Stimulated activated memory B cell treated with anti-CD40 and anti-IgM and Interleukin-4, amounts not matched to agents 10 μg/mL and 1 μg/mL and 100 μg/mL, for 72 hours (primary cell): ENCODE results near the gene RNF25.
"Not testable (repeated sequence)": the region's sequence is repeated elsewhere in the genome, so short reads cannot be mapped to it uniquely, and the experiment has no call there.

Experiments
- ATAC-seq: fragments of 150-1000 bp; cut with Tn5 transposase; 2 replicates; pipeline ENCODE4 v1.10.0; 2021
- H3K27ac Mint-ChIP-seq: one replicate; pipeline ENCODE4 v1.8.0; 2022; ENCODE audit warnings: mild to moderate bottlenecking, mixed read lengths
- H3K27me3 Mint-ChIP-seq: one replicate; pipeline ENCODE4 v1.8.0; 2022; ENCODE audit warnings: mixed read lengths
- H3K36me3 Mint-ChIP-seq: one replicate; pipeline ENCODE4 v1.8.0; 2022; ENCODE audit warnings: mixed read lengths
- H3K4me1 Mint-ChIP-seq: one replicate; pipeline ENCODE4 v1.8.0; 2022; ENCODE audit warnings: mixed read lengths
- H3K4me3 Mint-ChIP-seq: one replicate; pipeline ENCODE4 v1.8.0; 2022; ENCODE audit warnings: mild to moderate bottlenecking, moderate library complexity, mixed read lengths
- H3K9me3 Mint-ChIP-seq: one replicate; pipeline ENCODE4 v1.8.0; 2022; ENCODE audit warnings: mixed read lengths

Gene RNF25

GRCh38 chr2:218701806-218702205, 30.0 kb upstream of the RNF25 start:
- ATAC-seq, result no peak
- no peaks in the 10 kb centered on the region for H3K4me1 Mint-ChIP-seq
- no peak overlapping the region for H3K27ac Mint-ChIP-seq
- H3K36me3 Mint-ChIP-seq, result peaks cover 26% of the 10 kb centered on the region
- no peak overlapping the region for H3K4me3 Mint-ChIP-seq
- H3K27me3 Mint-ChIP-seq, result no peaks in the 10 kb centered on the region
- no peaks in the 10 kb centered on the region for H3K9me3 Mint-ChIP-seq

- ATAC-seq, result no peak
- H3K9me3 Mint-ChIP-seq, result no peaks in the 10 kb centered on the region
- no peak overlapping the region for H3K27ac Mint-ChIP-seq
- H3K4me3 Mint-ChIP-seq, result no peak overlapping the region
- H3K4me1 Mint-ChIP-seq, result no peaks in the 10 kb centered on the region
- peaks cover 42% of the 10 kb centered on the region for H3K36me3 Mint-ChIP-seq
- H3K27me3 Mint-ChIP-seq, result no peaks in the 10 kb centered on the region
These were observed 27.1 kb upstream of the RNF25 start for GRCh38 chr2:218698885-218699284.

GRCh38 chr2:218694405-218695145, 22.8 kb upstream of the RNF25 start:
- H3K4me1 Mint-ChIP-seq, result no peaks in the 10 kb centered on the region
- no peaks in the 10 kb centered on the region for H3K9me3 Mint-ChIP-seq
- H3K4me3 Mint-ChIP-seq, result no peak overlapping the region
- no peak for ATAC-seq
- H3K36me3 Mint-ChIP-seq, result peaks cover 61% of the 10 kb centered on the region
- no peak overlapping the region for H3K27ac Mint-ChIP-seq
- H3K27me3 Mint-ChIP-seq, result no peaks in the 10 kb centered on the region

GRCh38 chr2:218691234-218691633, 19.4 kb upstream of the RNF25 start:
- Mint-ChIP-seq H3K27ac (no peak overlapping the region), H3K27me3 (no peaks in the 10 kb centered on the region), H3K4me3 (no peak overlapping the region), H3K36me3 (peaks cover 57% of the 10 kb centered on the region), H3K9me3 (no peaks in the 10 kb centered on the region), H3K4me1 (no peaks in the 10 kb centered on the region)
- no peak for ATAC-seq

- H3K27me3 Mint-ChIP-seq, H3K4me1 Mint-ChIP-seq, H3K4me3 Mint-ChIP-seq, ATAC-seq, H3K27ac Mint-ChIP-seq, H3K9me3 Mint-ChIP-seq: not testable (repeated sequence)
- peaks cover 38% of the 10 kb centered on the region for H3K36me3 Mint-ChIP-seq
These were observed 15.7 kb upstream of the RNF25 start for GRCh38 chr2:218687400-218688060.

GRCh38 chr2:218680061-218680460, 8.3 kb upstream of the RNF25 start:
- no peak for ATAC-seq

GRCh38 chr2:218679119-218679518, 7.3 kb upstream of the RNF25 start:
- H3K4me3 Mint-ChIP-seq, result no peak overlapping the region
- no peak overlapping the region for H3K27ac Mint-ChIP-seq
- peaks cover 7% of the 10 kb centered on the region for H3K4me1 Mint-ChIP-seq
- no peaks in the 10 kb centered on the region for H3K9me3 Mint-ChIP-seq
- peaks cover 28% of the 10 kb centered on the region for H3K36me3 Mint-ChIP-seq
- no peaks in the 10 kb centered on the region for H3K27me3 Mint-ChIP-seq
- ATAC-seq, result no peak

More at GRCh38 chr2:218680061-218680460, 8.3 kb upstream of the RNF25 start:
- Mint-ChIP-seq H3K27ac (no peak overlapping the region), H3K27me3 (no peaks in the 10 kb centered on the region), H3K4me1 (peaks cover 7% of the 10 kb centered on the region), H3K36me3 (peaks cover 31% of the 10 kb centered on the region), H3K9me3 (no peaks in the 10 kb centered on the region), H3K4me3 (no peak overlapping the region)

- no peaks in the 10 kb centered on the region for H3K9me3 Mint-ChIP-seq
- ATAC-seq, result no peak
- H3K27me3 Mint-ChIP-seq, result no peaks in the 10 kb centered on the region
- H3K4me3 Mint-ChIP-seq, result peak overlapping the region; percentile 94
- peaks cover 16% of the 10 kb centered on the region for H3K36me3 Mint-ChIP-seq
- H3K4me1 Mint-ChIP-seq, result peaks cover 24% of the 10 kb centered on the region
- H3K27ac Mint-ChIP-seq, result peak overlapping the region; percentile 96
These were observed 627 bp downstream of the RNF25 start for GRCh38 chr2:218671097-218671653.

- H3K27ac Mint-ChIP-seq, result no peak overlapping the region
These were observed 7.1 kb downstream of the RNF25 start for GRCh38 chr2:218664653-218665052.

GRCh38 chr2:218663901-218664300, 7.9 kb downstream of the RNF25 start:
- H3K27me3 Mint-ChIP-seq, result no peaks in the 10 kb centered on the region
- no peak for ATAC-seq
- no peak overlapping the region for H3K27ac Mint-ChIP-seq
- no peaks in the 10 kb centered on the region for H3K9me3 Mint-ChIP-seq
- H3K36me3 Mint-ChIP-seq, result peaks cover 49% of the 10 kb centered on the region
- no peak overlapping the region for H3K4me3 Mint-ChIP-seq
- peaks cover 13% of the 10 kb centered on the region for H3K4me1 Mint-ChIP-seq

More at GRCh38 chr2:218664653-218665052, 7.1 kb downstream of the RNF25 start:
- no peak overlapping the region for H3K4me3 Mint-ChIP-seq
- ATAC-seq, result no peak
- peaks cover 9% of the 10 kb centered on the region for H3K4me1 Mint-ChIP-seq
- no peaks in the 10 kb centered on the region for H3K27me3 Mint-ChIP-seq
- H3K9me3 Mint-ChIP-seq, result no peaks in the 10 kb centered on the region
- H3K36me3 Mint-ChIP-seq, result peaks cover 49% of the 10 kb centered on the region

GRCh38 chr2:218662827-218663226, 9.0 kb downstream of the RNF25 start:
- H3K9me3 Mint-ChIP-seq, result no peaks in the 10 kb centered on the region
- H3K4me1 Mint-ChIP-seq, result peaks cover 24% of the 10 kb centered on the region

GRCh38 chr2:218662377-218662776, 9.4 kb downstream of the RNF25 start:
- Mint-ChIP-seq H3K4me3 (no peak overlapping the region), H3K9me3 (no peaks in the 10 kb centered on the region), H3K27ac (no peak overlapping the region), H3K27me3 (no peaks in the 10 kb centered on the region), H3K4me1 (peaks cover 29% of the 10 kb centered on the region), H3K36me3 (peaks cover 55% of the 10 kb centered on the region)
- ATAC-seq, result no peak

More at GRCh38 chr2:218662827-218663226, 9.0 kb downstream of the RNF25 start:
- H3K27ac Mint-ChIP-seq, result no peak overlapping the region
- H3K4me3 Mint-ChIP-seq, result no peak overlapping the region
- peaks cover 50% of the 10 kb centered on the region for H3K36me3 Mint-ChIP-seq
- no peaks in the 10 kb centered on the region for H3K27me3 Mint-ChIP-seq
- ATAC-seq, result no peak

GRCh38 chr2:218659988-218660358, 11.8 kb downstream of the RNF25 start:
- H3K4me1 Mint-ChIP-seq, result peaks cover 45% of the 10 kb centered on the region
- H3K27ac Mint-ChIP-seq, result peak overlapping the region; percentile 80
- peak overlapping the region; percentile 88 for H3K4me3 Mint-ChIP-seq
- H3K9me3 Mint-ChIP-seq, result no peaks in the 10 kb centered on the region
- no peaks in the 10 kb centered on the region for H3K27me3 Mint-ChIP-seq
- ATAC-seq, result no peak
- H3K36me3 Mint-ChIP-seq, result peaks cover 51% of the 10 kb centered on the region

- H3K27me3 Mint-ChIP-seq, result no peaks in the 10 kb centered on the region
- peak within 1 kb of the TSS; percentile 80 for H3K27ac Mint-ChIP-seq
- no peaks in the 10 kb centered on the region for H3K9me3 Mint-ChIP-seq
- H3K36me3 Mint-ChIP-seq, result peaks cover 47% of the 10 kb centered on the region
- peaks cover 45% of the 10 kb centered on the region for H3K4me1 Mint-ChIP-seq
- peak within 1 kb of the TSS; percentile 88 for H3K4me3 Mint-ChIP-seq
- ATAC-seq, result peak; percentile 99
These were observed 12.4 kb downstream of the RNF25 start, which contains the start of the genes BCS1L and ZNF142 for GRCh38 chr2:218659258-218659987. TSS of gene BCS1L (plus strand) at chr2:218659683. CDS start at chr2:218660988, 1,305 bp downstream. TSS of gene ZNF142 (minus strand) at chr2:218659623. CDS start at chr2:218656429, 3,194 bp downstream.

- Mint-ChIP-seq H3K27ac (peak overlapping the region; percentile 80), H3K36me3 (peaks cover 42% of the 10 kb centered on the region), H3K27me3 (no peaks in the 10 kb centered on the region), H3K4me1 (peaks cover 45% of the 10 kb centered on the region), H3K9me3 (no peaks in the 10 kb centered on the region), H3K4me3 (peak overlapping the region; percentile 88)
- ATAC-seq, result peak; percentile 63
These were observed 13.0 kb downstream of the RNF25 start for GRCh38 chr2:218658671-218659257.
